H1 (cell line): ENCODE results near the gene PSMA5. TPM values are rescaled to one million over a fixed set of nuclear protein-coding genes. Genes with fewer than 3 reads are reported as not detected.

Source experiments
- CTCF ChIA-PET: fragments of 300-600 bp; sonication (Branson Sonifier 250); formaldehyde crosslinking; loops from one replicate; lab custom pipeline; 2021; ENCODE audit not compliant: partially characterized antibody; lab: Charles Lee
- POLR2A ChIA-PET: fragments of 300-600 bp; sonication (Branson Sonifier 250); formaldehyde crosslinking; loops from one replicate; lab custom pipeline; 2021; ENCODE audit warnings: inconsistent platforms; ENCODE audit not compliant: partially characterized antibody; lab: Charles Lee
- DNase-seq, 2 experiments: peaks; one replicate each; pipeline versions ENCODE4 v3.0.0 to v3.0.0-alpha.2; 2010 to 2022; ENCODE audit warnings: low spot score in 2 of 2, low read depth in 1 of 2, mixed read lengths in 1 of 2
- FAIRE-seq: peaks from 2 replicates; lab custom pipeline; 2011; peaks lifted over from hg19 to GRCh38; lab: Jason Lieb, UNC
- H2AFZ ChIP-seq: 2 replicates; pipeline ENCODE4 v1.8.1; 2012; ENCODE audit warnings: low read length, inconsistent platforms
- H2AK5ac ChIP-seq: 2 replicates; pipeline ENCODE4 v1.6.1; 2013; ENCODE audit warnings: low read depth, low read length
- H2BK120ac ChIP-seq: replicated peaks from 2 replicates; pipeline ENCODE3; 2013; ENCODE audit warnings: low read depth, low read length, inconsistent platforms
- H2BK12ac ChIP-seq: 2 replicates; pipeline ENCODE4 v1.6.1; 2013; ENCODE audit warnings: low read depth, low read length
- H2BK15ac ChIP-seq: 2 replicates; pipeline ENCODE4 v1.6.1; 2013; ENCODE audit warnings: low read length
- H2BK20ac ChIP-seq: 2 replicates; pipeline ENCODE4 v1.6.1; 2013; ENCODE audit warnings: low read length
- H2BK5ac ChIP-seq: 2 replicates; pipeline ENCODE4 v1.6.1; 2013; ENCODE audit warnings: low read depth, low read length
- H3K14ac ChIP-seq: 2 replicates; pipeline ENCODE4 v1.6.1; 2013; ENCODE audit warnings: inconsistent platforms; ENCODE audit not compliant: insufficient read length
- H3K18ac ChIP-seq: 2 replicates; pipeline ENCODE4 v1.6.1; 2013; ENCODE audit warnings: low read length; ENCODE audit errors: extremely low read depth
- H3K23ac ChIP-seq: 2 replicates; pipeline ENCODE4 v1.6.1; 2013; ENCODE audit warnings: inconsistent platforms; ENCODE audit not compliant: insufficient read length
- H3K23me2 ChIP-seq: 2 replicates; pipeline ENCODE4 v1.6.1; 2013; ENCODE audit warnings: low read depth, low read length
- H3K27ac ChIP-seq: 2 replicates; pipeline ENCODE4 v1.6.1; 2011; ENCODE audit warnings: low read depth, low read length, inconsistent platforms
- H3K27me3 ChIP-seq, 4 experiments: replicated peaks in 1 of 4; 1 replicate in 1 of 4; 2 replicates in 3 of 4; pipeline versions ENCODE4 v1.6.1 to v1.8.1; 2011 to 2013; ENCODE audit warnings: low read length in 3 of 4, mild to moderate bottlenecking in 3 of 4, inconsistent platforms in 2 of 4, mixed read lengths in 2 of 4, moderate library complexity in 1 of 4; ENCODE audit not compliant: control insufficient read depth in 3 of 4, insufficient read depth in 3 of 4; ENCODE audit errors: extremely low read depth in 1 of 4
- H3K36me3 ChIP-seq, 4 experiments: 2 replicates each; pipeline versions ENCODE4 v1.6.1 to v1.8.1; 2011 to 2013; ENCODE audit warnings: mild to moderate bottlenecking in 4 of 4, low read length in 3 of 4, moderate library complexity in 2 of 4, control low read depth in 1 of 4, inconsistent platforms in 1 of 4; ENCODE audit not compliant: insufficient read depth in 4 of 4, control insufficient read depth in 2 of 4
- H3K4ac ChIP-seq: replicated peaks from 2 replicates; pipeline ENCODE3; 2013; ENCODE audit warnings: low read length, low read depth, mixed read lengths, inconsistent platforms; ENCODE audit not compliant: insufficient read length
- H3K4me1 ChIP-seq, 4 experiments: replicated peaks in 1 of 4; 1 replicate in 1 of 4; 2 replicates in 3 of 4; pipeline versions ENCODE4 v1.6.1 to v1.8.1; 2011 to 2013; ENCODE audit warnings: low read length in 3 of 4, inconsistent platforms in 2 of 4, mixed read lengths in 1 of 4; ENCODE audit not compliant: insufficient read depth in 4 of 4, control insufficient read depth in 3 of 4
- H3K4me2 ChIP-seq, 2 experiments: 2 replicates each; pipeline versions ENCODE4 v1.6.1 to v1.8.1; 2011 to 2013; ENCODE audit warnings: low read depth in 2 of 2, low read length in 2 of 2, control low read depth in 1 of 2, inconsistent platforms in 1 of 2, mild to moderate bottlenecking in 1 of 2; ENCODE audit not compliant: insufficient read depth in 1 of 2
- H3K4me3 ChIP-seq, 4 experiments: fragments of 200-600, 300-600 bp in 1 of 4; sonication (generic), shearing (Covaris generic), sonication (Bioruptor Twin) in 1 of 4; 2 replicates each; pipeline versions ENCODE4 v1.5.1 to v1.8.1; 2011 to 2016; ENCODE audit warnings: low read length in 4 of 4, low read depth in 3 of 4, control low read depth in 2 of 4, inconsistent platforms in 2 of 4, mild to moderate bottlenecking in 2 of 4, mixed read lengths in 1 of 4, moderate library complexity in 1 of 4; ENCODE audit not compliant: insufficient read depth in 2 of 4; ENCODE audit errors: extremely low read depth in 1 of 4
- H3K56ac ChIP-seq: replicated peaks from 2 replicates; pipeline ENCODE3; 2013; ENCODE audit warnings: low read depth, mild to moderate bottlenecking, mixed read lengths, low read length, inconsistent platforms; ENCODE audit not compliant: insufficient read length
- H3K79me1 ChIP-seq: 2 replicates; pipeline ENCODE4 v1.6.1; 2013; ENCODE audit warnings: low read depth, low read length, control low read depth
- H3K79me2 ChIP-seq, 2 experiments: 2 replicates each; pipeline versions ENCODE4 v1.6.1 to v1.8.1; 2012 to 2013; ENCODE audit warnings: low read length in 2 of 2, mild to moderate bottlenecking in 2 of 2, inconsistent platforms in 1 of 2; ENCODE audit not compliant: insufficient read depth in 2 of 2, control insufficient read depth in 1 of 2
- H3K9ac ChIP-seq, 4 experiments: replicated peaks in 1 of 4; 1 replicate in 1 of 4; 2 replicates in 3 of 4; pipeline versions ENCODE4 v1.6.1 to v1.8.1; 2011 to 2013; ENCODE audit warnings: low read depth in 3 of 4, low read length in 3 of 4, control low read depth in 2 of 4, mild to moderate bottlenecking in 2 of 4, moderate library complexity in 2 of 4, inconsistent platforms in 1 of 4; ENCODE audit errors: extremely low read depth in 1 of 4
- H3K9me3 ChIP-seq, 2 experiments: 2 replicates each; pipeline versions ENCODE4 v1.6.1 to v1.8.1; 2012 to 2013; ENCODE audit warnings: mild to moderate bottlenecking in 2 of 2, moderate library complexity in 2 of 2, control low read depth in 1 of 2, inconsistent platforms in 1 of 2, low read depth in 1 of 2, low read length in 1 of 2, mixed read lengths in 1 of 2; ENCODE audit not compliant: insufficient read depth in 2 of 2
- H4K20me1 ChIP-seq, 2 experiments: replicated peaks in 1 of 2; 2 replicates each; pipeline versions ENCODE3 to v1.8.1; 2011 to 2013; ENCODE audit warnings: inconsistent platforms in 2 of 2, low read length in 2 of 2, mild to moderate bottlenecking in 1 of 2; ENCODE audit not compliant: insufficient read depth in 2 of 2, control insufficient read depth in 1 of 2
- H4K5ac ChIP-seq: 2 replicates; pipeline ENCODE4 v1.6.1; 2013; ENCODE audit warnings: low read length, low read depth, mixed read lengths, inconsistent platforms; ENCODE audit not compliant: insufficient read length
- H4K8ac ChIP-seq: 2 replicates; pipeline ENCODE4 v1.8.0; 2013; ENCODE audit warnings: mild to moderate bottlenecking, moderate library complexity, low read length, inconsistent platforms; ENCODE audit not compliant: insufficient read depth; ENCODE audit errors: extremely low read depth
- H4K91ac ChIP-seq: replicated peaks from 2 replicates; pipeline ENCODE3; 2013; ENCODE audit warnings: low read length, mixed read lengths, inconsistent platforms; ENCODE audit not compliant: insufficient read length
- CBX8 ChIP-seq: fragments of 300-800, 300-1000 bp; sonication (generic); IDR thresholded peaks from 2 replicates; pipeline ENCODE4 v1.7.1; 2016; ENCODE audit warnings: low read depth, low read length, borderline replicate concordance
- FOSL1 ChIP-seq: IDR thresholded peaks from 2 replicates; pipeline ENCODE4 v1.6.1; 2011; ENCODE audit warnings: mild to moderate bottlenecking, low read depth, low read length, moderate library complexity; ENCODE audit not compliant: insufficient read depth
- JUND ChIP-seq: IDR thresholded peaks from 2 replicates; pipeline ENCODE4 v1.6.1; 2011; ENCODE audit warnings: mild to moderate bottlenecking, improper control_type of control experiment, low read length
- MAFK ChIP-seq: IDR thresholded peaks from 2 replicates; pipeline ENCODE4 v1.6.1; 2012; ENCODE audit warnings: low read depth, mild to moderate bottlenecking, improper control_type of control experiment, low read length
- NRF1 ChIP-seq: IDR thresholded peaks from 2 replicates; pipeline ENCODE4 v1.6.1; 2011; ENCODE audit warnings: mild to moderate bottlenecking, low read depth, low read length, improper control_type of control experiment
- RFX5 ChIP-seq: IDR thresholded peaks from 2 replicates; pipeline ENCODE4 v1.6.1; 2011; ENCODE audit warnings: low read depth, low read length, improper control_type of control experiment, borderline replicate concordance
- RXRA ChIP-seq: IDR thresholded peaks from 2 replicates; pipeline ENCODE4 v1.6.1; 2011; ENCODE audit warnings: low read depth, mild to moderate bottlenecking, low read length, moderate library complexity; ENCODE audit not compliant: insufficient read depth
- SIN3A ChIP-seq, 2 experiments: IDR thresholded peaks in 1 of 2; conservative IDR thresholded peaks in 1 of 2; 2 replicates each; pipeline ENCODE4 v1.6.1; 2011 to 2012; ENCODE audit warnings: low read length in 2 of 2, improper control_type of control experiment in 1 of 2, low read depth in 1 of 2, mild to moderate bottlenecking in 1 of 2
- SIRT6 ChIP-seq: IDR thresholded peaks from one replicate; pipeline ENCODE4 v1.7.1; 2012; ENCODE audit warnings: low read length, inconsistent platforms
- SP2 ChIP-seq: IDR thresholded peaks from 2 replicates; pipeline ENCODE4 v1.6.1; 2012; ENCODE audit warnings: mild to moderate bottlenecking, low read length, inconsistent platforms
- TCF12 ChIP-seq: IDR thresholded peaks from 2 replicates; pipeline ENCODE4 v1.6.1; 2011; ENCODE audit warnings: low read depth, mild to moderate bottlenecking, low read length
- USF2 ChIP-seq: IDR thresholded peaks from 2 replicates; pipeline ENCODE4 v1.6.1; 2011; ENCODE audit warnings: low read length, improper control_type of control experiment
- whole genome bisulfite sequencing, 2 experiments: shearing (Covaris generic) in 1 of 2; methylation state at CpG; one replicate each; pipeline versions ENCODE4 v1.1.6 to v1.1.7; 2013 to 2015; ENCODE audit warnings: low lambda C conversion rate in 2 of 2, mixed read lengths in 2 of 2, inconsistent platforms in 1 of 2, low coverage in 1 of 2, missing lambda C conversion rate in 1 of 2; ENCODE audit not compliant: insufficient replicate concordance in 2 of 2, insufficient coverage in 1 of 2, insufficient read length in 1 of 2; ENCODE audit errors: extremely low coverage in 1 of 2, missing lambda C conversion rate in 1 of 2; 5-methylcytosine and 5-hydroxymethylcytosine counted together
- polyA plus RNA-seq, 7 experiments: library from polyadenylated mRNA; depleted of rRNA in 3 of 7; stranded (reverse) in 5 of 7; unstranded in 2 of 7; fragments of >200 nt in 5 of 7; fragments of 200-250 nt in 2 of 7; gene quantifications; 1 replicate in 5 of 7; 2 replicates in 1 of 7; 4 replicates in 1 of 7; pipeline versions ENCODE4 v1.2.1 to v1.2.3, GENCODE V29; 2011 to 2013; ENCODE audit warnings: missing spikeins in 2 of 7, mixed read lengths in 2 of 7
- total RNA-seq: library from RNA; stranded (reverse); fragmentation: NEBNext Ultra II Directional; extraction: Animal tissue kit (Norgen Biotek cat#: 25700); gene quantifications from 2 replicates; pipeline ENCODE4 v1.2.1, GENCODE V29; 2021

The PSMA5 gene
- total and polyA plus RNA-seq, 2 of the 8 experiments (the other 6 are each of a cell fraction or from before 2014, with no cell fraction given) = 140 to 166 TPM

GRCh38 chr1:109394591-109395281 is 31.5 kb downstream of the PSMA5 start:
- Histone ChIP-seq H3K4me2 (no peak overlapping the region), H4K20me1 (peaks cover 0 to 7% of the 10 kb centered on the region in 2 experiments), H3K23ac (no peak overlapping the region), H3K27me3 (no peaks in the 10 kb centered on the region), H4K8ac (no peak overlapping the region), H2AFZ (no peak overlapping the region), H2BK12ac (no peak overlapping the region), H3K79me2 (peaks cover 0 to 70% of the 10 kb centered on the region in 2 experiments; a peak in 3 of 4 replicates), H3K23me2 (peaks cover 8% of the 10 kb centered on the region), H3K4ac (no peak overlapping the region), H3K9ac (no peak overlapping the region), H2BK15ac (no peak overlapping the region), H3K9me3 (no peaks in the 10 kb centered on the region), H2BK20ac (no peak overlapping the region), H2BK5ac (no peak overlapping the region), H4K91ac (no peak overlapping the region), H3K79me1 (no peaks in the 10 kb centered on the region), H4K5ac (no peak overlapping the region), H3K4me1 (peaks cover 3 to 10% (median 7%) of the 10 kb centered on the region in 4 experiments; a peak in 6 of 7 replicates), H2AK5ac (no peak overlapping the region), H3K18ac (no peak overlapping the region), H3K14ac (no peak overlapping the region), H3K27ac (no peak overlapping the region), H2BK120ac (no peak overlapping the region), H3K4me3 (no peak overlapping the region), H3K56ac (no peak overlapping the region), H3K36me3 (no peaks in the 10 kb centered on the region)
- ChIA-PET CTCF (no interaction called here), POLR2A (interaction anchor here (1.3 to 2.4 kb wide), 2 partner anchors 11 to 118 kb away, joined by 3 to 13 read pairs; no protein-coding TSS in a partner anchor)
- 95% methylated on average over 4 of the region's 5 CpGs; no CpG with 5 or more reads in 1 of the 2 experiments for WGBS, 2 experiments
- DNase-seq (no peak), FAIRE-seq (no peak)
- TF ChIP-seq RFX5 = no peak
- TF ChIP-seq FOSL1 = no peak
- TF ChIP-seq JUND = no peak
- TF ChIP-seq SIRT6 = no peak
- no peak for TF ChIP-seq SIN3A (conservative IDR thresholded peaks at IDR 0.05 in 1 of 2, IDR thresholded peaks at IDR 0.05 in 1 of 2; ENCODE audit: low read depth in 1 of 2, low read length in 2 of 2)
- TF ChIP-seq TCF12 = no peak
- TF ChIP-seq SP2 = no peak
- TF ChIP-seq MAFK = no peak
- no peak for TF ChIP-seq USF2
- no peak for TF ChIP-seq CBX8
- TF ChIP-seq NRF1 = no peak
- no peak for TF ChIP-seq RXRA
